MCF 10A (cell line): Measurements from ENCODE around the gene CCN5. TPM values are rescaled to one million over a fixed set of nuclear protein-coding genes. Genes with fewer than 3 reads are reported as not detected.
"Not testable (repeated sequence)": the region's sequence is repeated elsewhere in the genome, so short reads cannot be mapped to it uniquely, and the experiment has no call there.

Source experiments
- BruUV-seq: library from RNA; stranded (reverse); fragments of 400-500 nt; replicated peaks from 2 replicates; lab custom pipeline; 2021; lab: Mats Ljungman, UMichigan
- CTCF ChIA-PET: fragments of 300-600 bp; sonication (Branson Sonifier 250); formaldehyde crosslinking; extraction: SDS; loops from one replicate; lab custom pipeline; 2021; ENCODE audit warnings: antibody characterized with exemption, inconsistent platforms; lab: Yijun Ruan, JAX
- POLR2A ChIA-PET: fragments of 300-600, 350-650 bp; sonication (Branson Sonifier 250); formaldehyde crosslinking; extraction: SDS; loops from one replicate; lab custom pipeline; 2020; ENCODE audit warnings: antibody characterized with exemption, inconsistent platforms; lab: Yijun Ruan, JAX
- DNase-seq: peaks from one replicate; pipeline ENCODE4 v3.0.0-alpha.2; 2018; ENCODE audit not compliant: unreplicated experiment
- H3K27ac Mint-ChIP-seq: one replicate; pipeline ENCODE4 v1.8.0; 2022; ENCODE audit warnings: mild to moderate bottlenecking, low read depth, mixed read lengths; ENCODE audit not compliant: unreplicated experiment
- H3K27me3 Mint-ChIP-seq: one replicate; pipeline ENCODE4 v1.8.0; 2022; ENCODE audit warnings: mixed read lengths; ENCODE audit not compliant: insufficient read depth, unreplicated experiment
- H3K36me3 Mint-ChIP-seq: one replicate; pipeline ENCODE4 v1.8.0; 2022; ENCODE audit warnings: mild to moderate bottlenecking, moderate library complexity, mixed read lengths; ENCODE audit not compliant: insufficient read depth, unreplicated experiment
- H3K4me1 Mint-ChIP-seq: one replicate; pipeline ENCODE4 v1.8.0; 2022; ENCODE audit warnings: mixed read lengths; ENCODE audit not compliant: insufficient read depth, unreplicated experiment
- H3K4me3 Mint-ChIP-seq: one replicate; pipeline ENCODE4 v1.8.0; 2022; ENCODE audit warnings: mild to moderate bottlenecking, moderate library complexity, mixed read lengths; ENCODE audit not compliant: unreplicated experiment
- H3K9me3 Mint-ChIP-seq: one replicate; pipeline ENCODE4 v1.8.0; 2022; ENCODE audit warnings: mixed read lengths; ENCODE audit not compliant: unreplicated experiment
- CTCF ChIP-seq: fragments of 200-600 bp; IDR thresholded peaks from one replicate; pipeline ENCODE4 v1.8.0; 2022; ENCODE audit warnings: antibody characterized with exemption, mild to moderate bottlenecking; ENCODE audit not compliant: unreplicated experiment
- intact Hi-C: fragments of 100-400 bp; cut with micrococcal nuclease; formaldehyde crosslinking; loops from 2 replicates; pipeline ENCODE4 v1.14.1; 2022
- total RNA-seq: library from RNA; stranded (reverse); gene quantifications from 2 replicates; pipeline ENCODE4 v1.2.3, GENCODE V29; 2022

Gene CCN5
- total RNA-seq, 1 experiment from 2014 or later = 1.4 TPM

GRCh38 chr20:44759595-44759994, 44.4 kb downstream of the CCN5 start:
- BruUV-seq = no TSS peak
- ChIA-PET POLR2A (interaction anchor here (0.7 kb wide), 1 partner anchor 32 kb away, joined by 3 read pairs; no protein-coding TSS in a partner anchor), CTCF (interaction anchor here (0.9 to 7.4 kb wide), 2 partner anchors 12 to 76 kb away, joined by 4 to 45 read pairs; partner anchors contain the start of gene KCNK15)
- peaks cover 7% of the 10 kb centered on the region for H3K36me3 Mint-ChIP-seq
- intact Hi-C loops = no loop called here
- H3K27ac Mint-ChIP-seq = no peak overlapping the region
- peaks cover 40% of the 10 kb centered on the region for H3K27me3 Mint-ChIP-seq
- no peak for TF ChIP-seq CTCF
- H3K4me3 Mint-ChIP-seq = no peak overlapping the region
- no peaks in the 10 kb centered on the region for H3K4me1 Mint-ChIP-seq
- no peak for DNase-seq
- H3K9me3 Mint-ChIP-seq = no peaks in the 10 kb centered on the region

DNA sequence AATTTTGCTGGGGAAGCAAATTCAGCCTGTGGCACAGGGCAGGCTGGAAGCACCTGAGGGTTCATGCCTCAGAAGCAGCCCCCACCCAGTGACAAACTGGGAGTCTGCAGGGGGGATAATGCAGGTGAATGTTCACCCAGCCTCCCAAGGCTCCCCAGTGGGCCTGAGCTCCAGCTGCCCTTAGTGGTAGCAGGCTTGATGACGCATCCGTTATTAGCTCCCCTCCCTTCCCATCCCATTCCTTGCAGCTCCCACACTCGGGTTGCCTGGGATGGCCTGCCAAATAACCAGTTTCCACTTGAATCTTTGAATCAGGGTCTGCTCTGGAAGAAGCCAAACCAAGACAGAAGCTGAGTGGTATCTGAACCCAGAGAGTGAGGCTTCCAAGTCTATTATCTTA, 46.3 kb downstream of the CCN5 start:
- H3K9me3 Mint-ChIP-seq = peaks cover 7% of the 10 kb centered on the region
- H3K27me3 Mint-ChIP-seq = peaks cover 49% of the 10 kb centered on the region
- POLR2A ChIA-PET = interaction anchor here (0.6 to 0.7 kb wide), 2 partner anchors 10 to 24 kb away, joined by 3 read pairs; no protein-coding TSS in a partner anchor
- TF ChIP-seq CTCF = no peak
- peaks cover 11% of the 10 kb centered on the region for H3K4me1 Mint-ChIP-seq
- no TSS peak for BruUV-seq
- H3K36me3 Mint-ChIP-seq = peaks cover 7% of the 10 kb centered on the region
- intact Hi-C loops = no loop called here
- H3K4me3 Mint-ChIP-seq = no peak overlapping the region
- H3K27ac Mint-ChIP-seq = no peak overlapping the region
- DNase-seq = no peak
- CTCF ChIA-PET = interaction anchor here (0.6 to 7.4 kb wide), 2 partner anchors 9 to 14 kb away, joined by 3 to 45 read pairs; partner anchors contain the start of gene KCNK15

DNA sequence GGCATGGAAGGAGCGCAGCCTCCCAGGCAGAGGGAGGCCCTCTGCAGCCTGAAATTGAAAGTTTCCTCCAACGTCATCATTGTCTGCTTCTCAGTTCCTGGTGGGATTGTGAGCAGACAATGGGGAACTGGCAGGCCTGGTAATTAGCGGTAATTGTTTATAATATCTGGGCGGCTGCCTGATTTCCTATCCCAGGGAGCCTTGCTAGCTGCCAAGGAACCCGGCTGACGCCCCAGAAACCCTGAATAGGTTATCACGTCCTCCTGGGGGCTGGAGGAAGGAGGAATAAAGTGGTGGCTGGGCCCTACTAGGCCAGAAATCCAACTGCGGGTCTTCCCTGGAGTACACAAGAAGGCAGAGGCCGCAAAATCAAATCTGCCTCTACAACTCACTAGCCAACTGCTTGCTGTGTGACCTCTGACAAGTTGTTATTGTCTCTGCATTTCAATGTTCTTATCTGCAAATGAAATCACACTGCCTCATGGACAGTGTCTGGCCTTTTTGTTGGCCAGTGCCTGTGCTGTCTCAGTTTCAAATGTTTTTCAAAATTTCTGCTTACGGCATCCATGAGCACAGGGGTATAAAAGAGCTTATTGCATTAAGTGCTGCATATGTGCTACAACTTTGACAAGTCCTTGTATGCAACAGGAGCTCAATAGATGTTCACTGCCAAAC, 47.4 kb downstream of the CCN5 start:
- no TSS peak for BruUV-seq
- Mint-ChIP-seq H3K9me3 (peaks cover 8% of the 10 kb centered on the region), H3K36me3 (peaks cover 7% of the 10 kb centered on the region), H3K27ac (no peak overlapping the region), H3K4me3 (no peak overlapping the region), H3K27me3 (peaks cover 53% of the 10 kb centered on the region), H3K4me1 (peaks cover 12% of the 10 kb centered on the region)
- DNase-seq = no peak
- TF ChIP-seq CTCF = no peak
- intact Hi-C loops = no loop called here
- ChIA-PET CTCF (interaction anchor here (1.3 to 1.9 kb wide), 2 partner anchors 15 to 78 kb away, joined by 3 to 9 read pairs; no protein-coding TSS in a partner anchor), POLR2A (interaction anchor here (0.7 to 1.4 kb wide), 3 partner anchors 10 to 119 kb away, joined by 3 to 5 read pairs (median 3); no protein-coding TSS in a partner anchor)

DNA sequence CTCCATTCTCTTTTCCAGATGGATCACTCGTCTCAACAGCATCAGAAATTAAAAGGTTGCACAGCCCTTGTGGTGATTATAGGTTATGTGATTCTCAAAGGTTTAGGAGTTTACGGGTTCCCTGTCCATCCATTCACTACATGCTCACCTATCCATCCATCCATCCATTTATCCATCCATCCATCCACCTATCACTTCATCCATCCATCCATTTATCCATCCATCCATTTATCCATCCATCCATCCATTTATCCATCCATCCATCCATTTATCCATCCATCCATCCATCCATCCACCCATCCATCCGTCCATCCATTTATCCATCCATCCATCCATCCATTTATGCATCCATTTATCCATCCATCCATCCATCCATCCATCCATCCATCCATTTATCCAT, 48.6 kb downstream of the CCN5 start:
- intact Hi-C loops, BruUV-seq, H3K27ac Mint-ChIP-seq, H3K36me3 Mint-ChIP-seq, H3K9me3 Mint-ChIP-seq, H3K4me3 Mint-ChIP-seq, DNase-seq: not testable (repeated sequence)
- POLR2A ChIA-PET = interaction anchor here (1.0 to 1.4 kb wide), 2 partner anchors 9 to 11 kb away, joined by 3 to 5 read pairs; no protein-coding TSS in a partner anchor
- CTCF ChIA-PET = interaction anchor here (1.3 to 1.9 kb wide), 2 partner anchors 16 to 77 kb away, joined by 3 to 9 read pairs; no protein-coding TSS in a partner anchor
- peaks cover 12% of the 10 kb centered on the region for H3K4me1 Mint-ChIP-seq
- H3K27me3 Mint-ChIP-seq = peaks cover 48% of the 10 kb centered on the region
